ENCODE data around the gene BAHD1. TPM values are rescaled to one million over a fixed set of nuclear protein-coding genes. Genes with fewer than 3 reads are reported as not detected.

The BAHD1 gene
- total and polyA plus RNA-seq, 2 donors (not counting 1 experiment from before 2014, with no cell fraction given) = 3.3 to 5.6 TPM

DNA sequence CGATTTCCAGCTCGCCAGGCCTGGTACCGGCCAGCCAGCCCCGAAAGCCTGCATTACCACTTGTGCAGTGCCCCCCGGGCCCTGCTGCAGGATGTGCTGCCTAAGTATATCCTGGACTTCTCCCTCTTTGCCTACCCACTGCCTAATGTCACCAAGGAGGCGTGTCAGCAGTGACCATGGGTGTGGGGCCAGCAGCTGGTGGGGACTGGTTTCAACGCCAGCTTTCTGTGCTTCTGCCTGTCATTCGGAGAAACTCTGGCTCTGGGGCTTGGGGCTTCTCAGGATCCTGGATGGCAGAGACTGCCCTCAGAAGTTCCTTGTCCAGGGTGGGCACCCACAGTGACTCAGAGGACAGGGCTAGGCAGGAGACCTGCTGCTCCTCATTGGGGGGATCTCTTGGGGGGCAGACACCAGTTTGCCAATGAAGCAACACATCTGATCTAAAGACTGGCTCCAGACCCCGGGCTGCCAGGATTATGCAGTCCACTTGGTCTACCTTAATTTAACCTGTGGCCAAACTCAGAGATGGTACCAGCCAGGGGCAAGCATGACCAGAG is 31.5 kb downstream of the BAHD1 start:
- Histone ChIP-seq H3K36me3 (ENCODE audit: control insufficient read depth, insufficient read depth, low read length) (no peaks in the 10 kb centered on the region), H3K4me1 (ENCODE audit: control insufficient read depth, extremely low read depth, insufficient read depth, low read length) (peaks cover 3% of the 10 kb centered on the region), H3K4me3 (replicated peaks in 1 of 4; ENCODE audit: control extremely low read depth in 1 of 4, insufficient read depth in 1 of 4, low read depth in 3 of 4, low read length in 4 of 4) (peak overlapping the region in 3 of 4 experiments; percentile 71 to 81 (median 77)), H3K27me3 (ENCODE audit: control insufficient read depth, insufficient read depth, low read length) (peaks cover 4% of the 10 kb centered on the region), H3K27ac (ENCODE audit: insufficient read depth, low read length) (no peak overlapping the region), H2AFZ (ENCODE audit: low read length) (no peak overlapping the region), H3K9ac (ENCODE audit: insufficient read depth, low read length) (no peak overlapping the region), H3K79me2 (ENCODE audit: control insufficient read depth, insufficient read depth, low read length) (peaks cover 2% of the 10 kb centered on the region), H3K9me3 (ENCODE audit: control insufficient read depth, insufficient read depth, low read depth, low read length) (no peaks in the 10 kb centered on the region), H3K4me2 (ENCODE audit: extremely low read depth, insufficient read depth, low read length) (peak overlapping the region; percentile 98), H4K20me1 (ENCODE audit: control insufficient read depth, extremely low read depth, insufficient read depth, low read length) (no peaks in the 10 kb centered on the region)
- no peak for TF ChIP-seq EZH2 (IDR thresholded peaks at IDR 0.05; ENCODE audit: low read length, missing control alignments)
- no peak for TF ChIP-seq CTCF (conservative IDR thresholded peaks at IDR 0.05 in 1 of 2, IDR thresholded peaks at IDR 0.05 in 1 of 2; ENCODE audit: low read depth in 1 of 2, low read length in 2 of 2)
- DNase-seq (ENCODE audit: low read depth in 2 of 2) = no peak

DNA sequence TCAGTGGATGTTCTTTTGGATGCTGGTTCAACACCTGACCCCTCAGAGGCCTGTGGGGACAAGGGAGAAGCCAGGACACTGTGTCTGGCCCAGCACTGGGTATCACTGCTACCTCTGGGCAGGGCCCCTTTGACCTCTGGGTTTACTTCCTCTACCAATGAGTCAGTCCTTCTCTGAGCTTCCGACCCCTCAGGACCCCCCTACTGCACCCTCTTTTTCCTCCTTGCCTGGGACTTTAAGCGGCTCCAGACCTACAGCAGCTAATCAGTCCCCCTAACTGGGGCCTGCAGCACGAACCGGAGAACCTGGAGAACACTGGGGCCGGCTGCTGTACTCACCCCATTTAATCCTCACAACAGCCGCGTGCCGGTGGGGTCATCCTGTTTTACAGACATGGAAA is 33.8 kb downstream of the BAHD1 start:
- H3K27ac ChIP-seq (ENCODE audit: insufficient read depth, low read length) = no peak overlapping the region
- no peak overlapping the region for H3K9ac ChIP-seq (ENCODE audit: insufficient read depth, low read length)
- no peaks in the 10 kb centered on the region for H3K36me3 ChIP-seq (ENCODE audit: control insufficient read depth, insufficient read depth, low read length)
- H3K27me3 ChIP-seq (ENCODE audit: control insufficient read depth, insufficient read depth, low read length) = peaks cover 12% of the 10 kb centered on the region
- no peaks in the 10 kb centered on the region for H4K20me1 ChIP-seq (ENCODE audit: control insufficient read depth, extremely low read depth, insufficient read depth, low read length)
- H3K4me1 ChIP-seq (ENCODE audit: control insufficient read depth, extremely low read depth, insufficient read depth, low read length) = peaks cover 3% of the 10 kb centered on the region
- H3K4me2 ChIP-seq (ENCODE audit: extremely low read depth, insufficient read depth, low read length) = no peak overlapping the region
- TF ChIP-seq EZH2 (IDR thresholded peaks at IDR 0.05; ENCODE audit: low read length, missing control alignments) (no peak), CTCF (conservative IDR thresholded peaks at IDR 0.05 in 1 of 2, IDR thresholded peaks at IDR 0.05 in 1 of 2; ENCODE audit: low read depth in 1 of 2, low read length in 2 of 2) (no peak)
- peaks cover 2% of the 10 kb centered on the region for H3K79me2 ChIP-seq (ENCODE audit: control insufficient read depth, insufficient read depth, low read length)
- no peak overlapping the region for H3K4me3 ChIP-seq (replicated peaks in 1 of 4; ENCODE audit: control extremely low read depth in 1 of 4, insufficient read depth in 1 of 4, low read depth in 3 of 4, low read length in 4 of 4)
- H3K9me3 ChIP-seq (ENCODE audit: control insufficient read depth, insufficient read depth, low read depth, low read length) = no peaks in the 10 kb centered on the region
- no peak overlapping the region for H2AFZ ChIP-seq (ENCODE audit: low read length)
- DNase-seq (ENCODE audit: low read depth in 2 of 2) = no peak

DNA sequence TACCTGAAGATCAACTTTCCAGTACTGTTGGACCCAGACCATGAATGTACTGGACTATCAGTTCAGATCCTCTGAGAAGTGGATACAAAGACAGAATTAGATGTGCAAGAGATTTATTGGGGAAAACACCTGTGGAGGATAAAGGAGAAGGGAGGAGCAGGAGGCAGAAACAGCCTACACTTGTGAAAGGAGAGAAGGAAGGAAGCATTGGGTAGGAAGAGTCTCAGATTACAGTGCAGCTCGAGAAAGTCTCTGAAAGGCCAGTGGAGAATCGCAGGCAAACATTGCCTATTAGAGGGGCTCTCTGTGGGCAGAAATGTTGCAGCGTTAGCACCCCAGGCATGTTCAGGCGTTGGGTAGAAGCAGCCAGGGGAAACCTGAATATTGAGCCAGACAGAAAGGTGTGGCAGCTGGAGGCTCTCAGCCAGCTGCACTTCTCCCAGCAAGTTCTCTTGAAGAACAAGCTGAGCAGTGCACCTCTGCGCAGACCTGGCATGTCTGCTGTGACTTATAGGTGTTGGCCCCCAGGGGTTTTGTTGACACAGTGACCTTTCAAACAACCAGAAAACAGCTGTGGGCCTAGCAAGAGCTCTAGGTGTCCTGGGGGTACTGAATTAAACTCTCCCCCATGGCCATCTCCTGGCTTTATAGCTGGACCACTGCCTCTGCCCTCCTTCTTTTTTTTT is 37.0 kb downstream of the BAHD1 start:
- no peaks in the 10 kb centered on the region for H4K20me1 ChIP-seq (ENCODE audit: control insufficient read depth, extremely low read depth, insufficient read depth, low read length)

More for the DNA sequence above, 37.0 kb downstream of the BAHD1 start:
- H2AFZ ChIP-seq (ENCODE audit: low read length) = no peak overlapping the region
- no peak overlapping the region for H3K4me3 ChIP-seq (replicated peaks in 1 of 4; ENCODE audit: control extremely low read depth in 1 of 4, insufficient read depth in 1 of 4, low read depth in 3 of 4, low read length in 4 of 4)
- H3K4me2 ChIP-seq (ENCODE audit: extremely low read depth, insufficient read depth, low read length) = no peak overlapping the region
- no peak for TF ChIP-seq EZH2 (IDR thresholded peaks at IDR 0.05; ENCODE audit: low read length, missing control alignments)
- TF ChIP-seq CTCF (conservative IDR thresholded peaks at IDR 0.05 in 1 of 2, IDR thresholded peaks at IDR 0.05 in 1 of 2; ENCODE audit: low read depth in 1 of 2, low read length in 2 of 2) = no peak
- H3K27ac ChIP-seq (ENCODE audit: insufficient read depth, low read length) = no peak overlapping the region
- no peak for DNase-seq (ENCODE audit: low read depth in 2 of 2)
- H3K4me1 ChIP-seq (ENCODE audit: control insufficient read depth, extremely low read depth, insufficient read depth, low read length) = no peaks in the 10 kb centered on the region
- no peaks in the 10 kb centered on the region for H3K36me3 ChIP-seq (ENCODE audit: control insufficient read depth, insufficient read depth, low read length)
- H3K9ac ChIP-seq (ENCODE audit: insufficient read depth, low read length) = no peak overlapping the region
- H3K27me3 ChIP-seq (ENCODE audit: control insufficient read depth, insufficient read depth, low read length) = peaks cover 19% of the 10 kb centered on the region
- H3K79me2 ChIP-seq (ENCODE audit: control insufficient read depth, insufficient read depth, low read length) = no peaks in the 10 kb centered on the region
- no peaks in the 10 kb centered on the region for H3K9me3 ChIP-seq (ENCODE audit: control insufficient read depth, insufficient read depth, low read depth, low read length)

Data from fibroblast of lung (primary cell).